Measurements from ENCODE around the gene PTPRO. TPM values are rescaled to one million over a fixed set of nuclear protein-coding genes. Genes with fewer than 3 reads are reported as not detected.
A peak's percentile ranks its signal among the peaks of the same experiment; 100 is the strongest.

PTPRO gene
- total RNA-seq, 1 donor from 2014 or later: 0.91 TPM

DNA sequence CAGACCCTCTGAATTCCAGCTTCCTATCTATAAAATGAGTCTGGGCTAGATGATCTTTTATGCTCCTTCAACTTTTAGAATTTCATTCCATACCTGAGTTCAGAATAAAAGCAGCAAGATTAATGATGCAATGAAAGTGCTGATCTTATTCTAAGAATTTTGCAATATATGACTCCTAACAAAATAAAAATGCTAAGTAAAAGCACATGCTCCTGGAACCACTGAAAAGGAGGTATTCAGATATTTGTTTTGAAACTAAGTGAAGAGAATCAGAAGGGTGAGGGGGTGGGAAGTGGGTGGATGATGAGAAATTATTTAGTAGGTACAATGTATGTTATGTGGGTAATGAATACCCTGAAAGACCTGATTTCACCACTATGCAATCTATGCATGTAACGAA is 216.6 kb downstream of the PTPRO start:
- intact Hi-C loops (cut with DNase I): no loop called here
- DNase-seq (no peak), ATAC-seq (ENCODE audit: poor library complexity) (no peak)

DNA sequence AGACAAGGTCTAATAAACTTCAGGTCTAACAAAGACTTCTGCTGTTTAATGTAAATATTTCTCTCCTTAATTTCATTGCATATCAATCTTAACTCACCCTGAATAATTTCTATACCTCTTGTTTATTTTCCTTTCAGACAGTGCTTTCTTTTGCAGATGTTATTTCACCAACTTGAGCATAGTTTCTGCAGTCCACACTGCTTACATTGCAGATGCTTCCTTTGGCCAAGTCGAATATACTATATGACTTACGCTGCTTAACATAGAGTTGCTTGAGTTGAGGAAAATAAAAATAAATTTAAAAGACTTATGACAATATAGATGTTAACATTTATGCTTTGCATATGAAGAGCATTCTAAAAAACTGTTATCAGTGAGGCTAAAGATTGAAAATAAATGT is 217.7 kb downstream of the PTPRO start:
- intact Hi-C loops (cut with DNase I): no loop called here
- DNase-seq (no peak), ATAC-seq (ENCODE audit: poor library complexity) (no peak)

DNA sequence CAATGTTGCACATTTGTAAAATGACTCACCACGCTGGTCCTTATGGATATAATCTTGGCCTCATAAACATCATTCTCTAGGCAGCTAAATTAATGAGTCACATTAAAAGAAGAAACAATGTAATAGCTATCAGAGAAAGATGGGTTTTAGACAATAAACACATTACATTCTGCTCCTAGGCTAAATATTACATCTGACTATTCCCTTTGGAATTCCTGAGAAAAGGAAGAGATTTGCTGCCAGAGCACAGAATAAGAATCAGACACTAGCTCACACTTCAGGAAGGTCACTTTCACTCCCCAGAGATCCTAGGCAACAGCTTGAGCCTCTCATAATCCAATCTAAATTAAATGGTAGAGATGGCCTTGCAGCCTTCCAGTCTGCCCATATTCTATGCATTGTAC is 218.2 kb downstream of the PTPRO start:
- DNase-seq (no peak), ATAC-seq (ENCODE audit: poor library complexity) (no peak)
- intact Hi-C loops (cut with DNase I): no loop called here

DNA sequence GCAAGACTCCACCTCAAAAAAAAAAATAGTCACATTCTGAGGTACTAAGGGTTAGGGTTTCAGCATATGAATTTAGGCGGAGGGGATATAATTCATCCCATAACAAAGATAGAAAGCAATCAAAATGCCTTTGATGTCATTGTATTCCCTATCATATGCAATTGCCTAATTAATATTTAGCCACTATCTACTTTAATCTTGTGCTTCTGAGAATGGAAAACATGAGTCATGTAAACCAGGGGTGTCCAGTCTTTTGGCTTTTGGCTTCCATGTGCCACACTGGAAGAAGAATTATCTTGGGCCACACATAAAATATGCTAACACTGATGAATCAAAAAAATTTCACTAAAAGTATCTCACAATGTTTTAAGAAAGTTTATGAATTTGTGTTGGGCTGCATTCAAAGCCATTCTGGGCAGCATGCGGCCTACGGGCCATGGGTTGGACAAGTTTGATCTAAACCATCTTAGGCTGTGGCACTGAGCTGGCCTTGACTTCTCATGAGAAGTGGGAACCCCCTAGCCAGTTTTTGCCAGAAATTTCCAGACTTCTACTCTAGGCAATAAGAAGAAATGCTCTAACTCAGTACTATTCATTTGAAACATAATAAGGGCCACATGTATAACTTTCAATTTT is 219.8 kb downstream of the PTPRO start:
- no peak for ATAC-seq (ENCODE audit: poor library complexity)
- intact Hi-C loops (cut with DNase I): no loop called here
- no peak for DNase-seq

DNA sequence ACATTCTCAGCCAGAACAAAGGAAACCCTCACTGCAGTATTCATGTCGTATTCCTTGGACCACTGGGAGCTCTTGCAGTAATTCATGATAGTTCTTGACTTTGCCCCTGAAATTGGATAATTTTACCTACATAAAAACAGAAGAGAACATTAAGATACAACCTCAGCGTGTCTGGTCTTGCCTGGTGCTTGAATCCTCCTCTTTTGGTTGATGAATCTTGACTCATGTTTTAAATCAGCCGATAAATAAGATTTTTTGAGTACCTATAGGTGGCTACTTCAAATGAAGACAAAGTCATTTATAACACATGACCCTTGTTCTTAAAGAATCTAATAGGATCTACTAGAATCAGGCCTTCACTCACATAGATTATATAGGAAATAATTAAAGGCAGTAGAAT is 221.0 kb downstream of the PTPRO start:
- intact Hi-C loops (cut with DNase I): no loop called here
- ATAC-seq (ENCODE audit: poor library complexity) (no peak), DNase-seq (no peak)

DNA sequence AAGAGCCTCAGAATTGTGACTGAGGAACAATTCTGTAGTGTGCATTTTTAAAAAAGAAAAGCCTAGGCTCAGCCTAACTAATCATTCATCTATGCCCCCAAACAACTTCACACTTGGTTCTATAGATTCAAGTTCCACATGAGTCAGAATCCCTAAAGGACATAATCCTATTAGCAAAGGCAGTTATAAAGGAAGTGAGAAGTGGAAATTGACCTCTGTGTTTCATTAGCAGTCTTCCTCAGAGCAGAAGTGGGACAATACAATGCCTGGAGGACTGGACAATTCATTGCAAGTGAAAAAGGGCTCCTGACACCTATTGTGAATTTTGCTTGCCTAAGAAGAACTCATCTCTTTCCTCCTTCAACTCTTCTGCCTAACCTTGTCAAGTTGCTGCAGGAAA is 222.3 kb downstream of the PTPRO start:
- no peak for DNase-seq

DNA sequence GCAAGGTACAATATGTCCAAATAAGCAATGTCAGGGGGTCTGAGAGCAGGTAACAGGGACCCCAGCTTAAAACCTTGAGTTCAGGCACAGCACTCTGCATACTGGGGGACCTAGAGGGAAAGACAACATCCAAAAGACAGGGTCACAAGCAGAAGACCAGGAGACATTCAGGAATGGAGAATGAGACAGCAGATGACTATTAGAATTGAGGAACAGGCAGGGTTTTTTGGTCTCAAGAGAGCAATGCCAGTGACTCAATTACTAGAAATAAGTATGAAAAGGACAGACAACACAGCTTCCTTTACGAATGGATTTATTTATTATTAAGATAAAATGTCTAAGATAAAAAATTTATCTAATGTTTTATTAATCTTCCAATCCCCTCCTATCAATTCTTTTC is 223.0 kb downstream of the PTPRO start:
- DNase-seq (no peak), ATAC-seq (ENCODE audit: poor library complexity) (no peak)
- intact Hi-C loops (cut with DNase I): no loop called here

More for the DNA sequence above, 222.3 kb downstream of the PTPRO start:
- ATAC-seq (ENCODE audit: poor library complexity): no peak
- intact Hi-C loops (cut with DNase I): no loop called here

DNA sequence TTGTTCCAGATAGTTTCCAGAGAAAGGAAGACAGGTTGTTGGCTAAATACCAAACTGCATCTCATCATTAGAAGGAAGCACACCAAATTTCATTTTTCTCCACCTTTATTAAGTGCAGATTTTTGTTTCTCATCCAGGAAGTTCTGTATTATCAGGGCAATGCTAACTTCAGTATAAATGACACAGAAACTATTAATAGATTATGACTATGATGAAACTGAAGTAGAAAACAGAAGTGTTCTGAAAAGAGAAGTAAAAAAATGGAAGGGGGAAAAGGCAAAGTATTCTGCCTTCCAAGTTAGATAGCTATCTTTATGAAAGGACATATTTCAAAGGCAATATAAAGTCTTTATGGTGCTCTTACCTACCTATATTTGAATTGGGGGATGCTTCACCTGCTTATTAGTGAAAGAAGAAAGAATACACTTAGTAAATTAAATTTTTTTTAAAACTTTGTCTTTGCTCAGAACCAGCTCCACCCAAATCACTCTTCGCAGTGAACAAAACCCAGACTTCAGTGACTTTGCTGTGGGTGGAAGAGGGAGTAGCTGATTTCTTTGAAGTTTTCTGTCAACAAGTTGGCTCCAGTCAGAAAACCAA is 223.9 kb downstream of the PTPRO start:
- DNase-seq (no peak), ATAC-seq (ENCODE audit: poor library complexity) (peak; percentile 57)
- intact Hi-C loops (cut with DNase I): no loop called here

DNA sequence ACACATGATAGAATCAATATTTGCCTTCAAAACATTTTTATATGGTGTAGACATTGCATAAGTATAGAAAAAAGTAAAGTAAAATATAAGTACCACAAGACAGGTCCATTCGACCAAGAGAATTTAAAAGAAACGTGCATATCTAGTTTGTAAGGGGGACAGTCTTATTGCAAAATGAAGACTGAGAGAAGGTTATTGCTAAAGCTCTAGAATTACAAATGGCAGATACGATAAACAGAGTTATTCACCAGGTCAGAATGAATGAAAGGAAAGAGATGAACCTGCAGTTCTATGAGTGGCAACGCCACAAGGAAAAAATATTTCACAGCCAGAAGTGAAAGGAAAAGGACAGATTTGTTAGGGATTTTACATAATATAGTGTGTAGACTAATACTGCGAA is 224.8 kb downstream of the PTPRO start:
- intact Hi-C loops (cut with DNase I): no loop called here
- ATAC-seq (ENCODE audit: poor library complexity) (no peak), DNase-seq (no peak)

DNA sequence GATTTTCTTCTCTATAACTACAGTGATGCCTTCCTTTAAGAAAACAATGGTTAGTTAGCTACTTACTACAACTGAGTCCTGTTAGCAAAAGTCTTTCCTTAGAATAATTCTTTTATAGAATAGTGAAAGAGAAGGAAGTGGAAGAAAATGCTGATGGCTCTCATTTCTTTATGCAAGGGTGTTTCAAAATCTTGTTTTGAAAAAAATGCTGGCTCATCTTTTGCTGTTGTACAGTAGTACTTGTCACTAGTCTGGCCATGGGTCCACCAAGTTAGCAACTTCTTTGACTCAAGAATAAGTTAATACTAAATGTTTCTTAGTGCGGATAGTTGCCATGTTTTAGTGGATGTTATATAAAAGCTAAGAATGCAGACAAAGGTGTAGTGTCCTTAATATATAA is 225.4 kb downstream of the PTPRO start:
- peak; percentile 39 for ATAC-seq (ENCODE audit: poor library complexity)
- intact Hi-C loops (cut with DNase I): no loop called here
- DNase-seq: no peak

GRCh38 chr12:15550793-15551192 is 228.5 kb downstream of the PTPRO start:
- DNase-seq (no peak), ATAC-seq (ENCODE audit: poor library complexity) (no peak)
- intact Hi-C loops (cut with DNase I): no loop called here

DNA sequence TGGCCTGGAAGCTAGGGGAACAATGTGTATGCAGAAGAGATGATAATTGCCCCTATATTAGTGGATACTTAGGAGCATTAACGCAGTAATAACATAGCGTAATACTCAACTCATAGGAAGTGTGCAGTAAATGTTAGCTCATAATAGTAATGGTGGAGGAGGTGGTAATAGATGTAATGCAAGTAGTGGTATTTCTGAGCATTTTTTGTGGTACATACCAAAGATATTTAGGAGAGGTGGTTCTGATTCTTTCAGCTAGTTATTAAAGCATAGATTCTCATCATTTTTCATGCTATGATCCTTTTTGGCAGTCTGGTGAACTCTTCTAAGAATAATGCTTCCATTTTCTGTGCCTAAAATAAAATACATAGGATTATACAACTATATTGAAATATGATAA is 233.1 kb downstream of the PTPRO start:
- ATAC-seq (ENCODE audit: poor library complexity): no peak
- DNase-seq: no peak
- intact Hi-C loops (cut with DNase I): no loop called here

GRCh38 chr12:15556411-15557102 is 234.2 kb downstream of the PTPRO start:
- no peak for ATAC-seq (ENCODE audit: poor library complexity)
- DNase-seq: no peak
- intact Hi-C loops (cut with DNase I): no loop called here

DNA sequence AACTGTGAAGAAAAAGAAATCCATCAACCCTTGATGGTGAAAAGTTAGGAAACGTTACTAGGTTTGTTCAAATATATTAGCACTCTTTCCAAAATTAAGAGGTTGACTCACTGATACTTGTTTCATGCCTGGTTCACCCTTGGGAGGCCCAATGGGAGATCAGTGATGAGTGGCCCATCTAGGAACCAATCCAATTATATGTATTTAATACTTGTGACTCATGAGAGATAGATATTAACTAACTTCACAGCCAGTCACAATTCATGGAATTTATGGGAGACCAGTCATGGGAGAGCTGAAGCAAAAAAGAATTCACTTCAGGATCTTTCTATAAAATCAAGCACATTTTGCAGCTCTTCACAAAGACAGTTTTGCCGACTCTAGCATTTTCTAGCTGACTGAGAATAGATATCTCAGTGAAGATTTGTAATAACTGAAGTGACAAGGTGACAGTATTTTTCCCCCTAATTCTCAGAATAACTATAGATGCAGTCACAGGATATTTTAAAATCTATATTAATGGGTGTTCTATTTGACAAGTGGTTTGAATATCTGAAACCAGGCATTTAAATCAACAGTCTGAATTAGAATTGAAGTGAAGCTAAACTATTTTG is 236.7 kb downstream of the PTPRO start:
- DNase-seq (no peak), ATAC-seq (ENCODE audit: poor library complexity) (no peak)
- intact Hi-C loops (cut with DNase I): no loop called here

DNA sequence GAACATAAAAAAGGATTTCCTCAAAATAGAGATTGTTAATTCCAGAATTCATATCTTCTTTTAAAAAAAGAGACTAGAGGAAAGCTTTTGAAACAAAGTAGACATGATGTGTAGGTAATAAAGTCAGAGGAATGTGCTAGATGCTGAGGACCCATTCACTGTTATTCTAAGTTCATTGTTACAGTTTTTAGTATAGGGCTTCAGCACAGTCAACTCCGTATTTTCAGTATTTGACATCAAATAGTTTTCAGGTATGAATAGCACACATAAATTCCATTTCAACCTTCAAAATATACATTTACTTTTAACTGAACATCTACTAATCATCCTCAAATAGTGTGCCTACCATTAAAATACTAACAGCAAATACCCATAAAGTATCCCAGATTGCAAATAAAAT is 239.1 kb downstream of the PTPRO start:
- no peak for ATAC-seq (ENCODE audit: poor library complexity)
- intact Hi-C loops (cut with DNase I): no loop called here

GRCh38 chr12:15562263-15562662 is 240.0 kb downstream of the PTPRO start:
- intact Hi-C loops (cut with DNase I): no loop called here
- ATAC-seq (ENCODE audit: poor library complexity) (peak; percentile 22), DNase-seq (no peak)

More for the DNA sequence above, 239.1 kb downstream of the PTPRO start:
- DNase-seq: no peak

GRCh38 chr12:15563663-15564062 is 241.4 kb downstream of the PTPRO start:
- DNase-seq (no peak), ATAC-seq (ENCODE audit: poor library complexity) (peak; percentile 73)
- intact Hi-C loops (cut with DNase I): no loop called here

DNA sequence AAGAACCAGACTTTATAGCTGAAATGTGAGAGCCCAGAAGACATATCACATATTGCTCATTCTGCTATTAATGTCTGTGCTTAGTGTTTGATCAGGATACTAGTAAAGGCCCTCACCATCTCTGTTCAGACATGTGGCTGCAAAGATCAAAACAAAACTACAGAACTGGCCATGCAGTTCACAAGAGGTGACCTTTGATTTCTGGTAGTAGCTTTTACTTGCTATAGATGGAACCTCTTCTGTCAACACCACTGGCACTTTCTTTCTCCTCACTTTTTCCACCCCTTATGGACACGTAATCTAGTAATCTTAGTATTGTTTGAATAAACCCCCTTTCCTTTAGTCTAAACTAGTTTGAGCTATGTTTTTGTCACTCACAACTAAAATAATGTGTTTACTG is 252.0 kb downstream of the PTPRO start:
- ATAC-seq (ENCODE audit: poor library complexity): no peak
- intact Hi-C loops (cut with DNase I): no loop called here

GRCh38 chr12:15575671-15576541 is 253.6 kb downstream of the PTPRO start:
- ATAC-seq (ENCODE audit: poor library complexity): peak; percentile 75
- intact Hi-C loops (cut with DNase I): no loop called here
- DNase-seq: no peak

More for the DNA sequence above, 252.0 kb downstream of the PTPRO start:
- no peak for DNase-seq

Data from Right ventricle myocardium superior (tissue), 1 donor.